ENCODE measurements around the gene CD58.

Gene CD58

GRCh38 chr1:116507631-116508030, 63.2 kb downstream of the CD58 start:
- H3K4me3 ChIP-seq (ENCODE audit: low read depth, low read length), result no peak overlapping the region
- no peak for TF ChIP-seq CTCF (IDR thresholded peaks at IDR 0.05; ENCODE audit: low read depth, low read length)

GRCh38 chr1:116506132-116507004, 64.5 kb downstream of the CD58 start:
- no peak for TF ChIP-seq CTCF (IDR thresholded peaks at IDR 0.05; ENCODE audit: low read depth, low read length)
- no peak overlapping the region for H3K4me3 ChIP-seq (ENCODE audit: low read depth, low read length)

GRCh38 chr1:116504308-116505156, 66.3 kb downstream of the CD58 start:
- no peak overlapping the region for H3K4me3 ChIP-seq (ENCODE audit: low read depth, low read length)
- no peak for TF ChIP-seq CTCF (IDR thresholded peaks at IDR 0.05; ENCODE audit: low read depth, low read length)

GRCh38 chr1:116503546-116504307, 67.1 kb downstream of the CD58 start:
- no peak for TF ChIP-seq CTCF (IDR thresholded peaks at IDR 0.05; ENCODE audit: low read depth, low read length)
- H3K4me3 ChIP-seq (ENCODE audit: low read depth, low read length), result no peak overlapping the region

- TF ChIP-seq CTCF (IDR thresholded peaks at IDR 0.05; ENCODE audit: low read depth, low read length), result no peak
- H3K4me3 ChIP-seq (ENCODE audit: low read depth, low read length), result no peak overlapping the region
Measured at GRCh38 chr1:116502671-116503314, 68.0 kb downstream of the CD58 start.

GRCh38 chr1:116501870-116502244, 69.0 kb downstream of the CD58 start:
- no peak overlapping the region for H3K4me3 ChIP-seq (ENCODE audit: low read depth, low read length)
- no peak for TF ChIP-seq CTCF (IDR thresholded peaks at IDR 0.05; ENCODE audit: low read depth, low read length)
